Activated T-cell treated with anti-CD3 and anti-CD28 coated beads for 24 hours (primary cell): ENCODE results near the gene RCAN2.

ENCODE experiments used
- DNase-seq: peaks from one replicate; pipeline ENCODE4 v3.0.0-alpha.2; 2020; ENCODE audit warnings: low read depth

RCAN2 gene

GRCh38 chr6:46215777-46216176, 275.5 kb downstream of the RCAN2 start:
- DNase-seq = no peak

GRCh38 chr6:46215213-46215612, 276.0 kb downstream of the RCAN2 start:
- no peak for DNase-seq

- no peak for DNase-seq
Observed at GRCh38 chr6:46211917-46212316, 279.3 kb downstream of the RCAN2 start.

GRCh38 chr6:46210294-46210693, 281.0 kb downstream of the RCAN2 start:
- no peak for DNase-seq

- DNase-seq = no peak
Observed at GRCh38 chr6:46208303-46208702, 282.9 kb downstream of the RCAN2 start.

GRCh38 chr6:46207174-46207573, 284.1 kb downstream of the RCAN2 start:
- no peak for DNase-seq

GRCh38 chr6:46204880-46205650, 286.2 kb downstream of the RCAN2 start:
- DNase-seq = no peak

GRCh38 chr6:46203391-46204177, 287.7 kb downstream of the RCAN2 start:
- DNase-seq = no peak

GRCh38 chr6:46201702-46202101, 289.5 kb downstream of the RCAN2 start:
- DNase-seq = no peak

GRCh38 chr6:46199387-46199786, 291.9 kb downstream of the RCAN2 start:
- no peak for DNase-seq

GRCh38 chr6:46191961-46192360, 299.3 kb downstream of the RCAN2 start:
- no peak for DNase-seq

- no peak for DNase-seq
Observed at GRCh38 chr6:46190889-46191288, 300.4 kb downstream of the RCAN2 start.

- no peak for DNase-seq
Observed at GRCh38 chr6:46189726-46190125, 301.5 kb downstream of the RCAN2 start.

- DNase-seq = no peak
Observed at GRCh38 chr6:46186583-46186982, 304.7 kb downstream of the RCAN2 start.

- no peak for DNase-seq
Observed at GRCh38 chr6:46184114-46184513, 307.1 kb downstream of the RCAN2 start.

GRCh38 chr6:46175976-46176375, 315.3 kb downstream of the RCAN2 start:
- DNase-seq = no peak

GRCh38 chr6:46175446-46175845, 315.8 kb downstream of the RCAN2 start:
- DNase-seq = no peak

GRCh38 chr6:46174904-46175303, 316.3 kb downstream of the RCAN2 start:
- no peak for DNase-seq

- DNase-seq = no peak
Observed at GRCh38 chr6:46172176-46172575, 319.1 kb downstream of the RCAN2 start.
